Measurements from ENCODE around the gene NBPF11.
"Not testable (repeated sequence)": the region's sequence is repeated elsewhere in the genome, so short reads cannot be mapped to it uniquely, and the experiment has no call there.

The NBPF11 gene

DNA sequence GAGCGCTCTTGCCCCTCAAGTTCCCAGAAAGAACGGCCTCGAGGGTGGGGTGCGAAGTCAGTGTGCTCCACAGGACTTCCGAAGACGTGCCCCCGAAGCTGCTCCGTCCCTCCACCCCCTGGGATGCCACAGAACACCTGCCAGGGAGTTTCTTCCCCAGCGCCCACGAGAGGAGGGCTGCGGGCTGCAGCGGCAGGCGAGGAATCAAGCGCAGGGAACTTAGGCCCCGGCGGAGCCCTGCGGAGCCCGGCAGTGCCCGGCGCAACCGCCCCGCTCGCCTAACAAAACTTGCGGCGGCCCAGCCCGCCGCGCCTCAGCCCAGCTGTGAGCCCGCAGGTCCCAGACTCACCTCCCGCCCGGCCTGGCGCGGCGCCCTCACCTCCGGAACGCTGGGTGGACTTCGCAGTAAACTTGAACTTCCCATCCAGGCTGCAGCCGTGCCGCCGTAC is 686 bp downstream of the NBPF11 start:
- intact Hi-C loops (cut with DNase I), result not testable (repeated sequence)
- peak in 4 of 10 donors; percentile 12 to 81 (median 53) for DNase-seq

DNA sequence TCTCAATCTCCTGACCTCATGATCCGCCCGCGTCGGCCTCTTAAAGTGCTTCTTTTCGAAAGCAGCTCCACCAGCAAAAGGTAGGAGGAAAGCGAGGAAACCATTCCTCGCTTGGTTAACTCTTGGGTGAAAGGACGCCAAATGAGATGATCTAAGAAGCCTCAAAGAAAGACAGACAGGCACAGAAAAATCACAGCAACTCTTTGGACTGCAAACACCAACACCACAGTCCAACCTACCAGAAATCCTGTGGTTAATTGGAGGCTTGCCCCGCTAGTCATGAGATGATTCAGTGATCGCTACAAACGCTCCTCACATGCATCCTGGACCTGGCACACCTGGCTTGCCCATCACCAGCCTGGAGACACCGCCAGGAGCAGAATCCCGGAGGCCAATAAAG is 1.1 kb downstream of the NBPF11 start:
- peak in 1 of 10 donors; percentile 21 for DNase-seq
- intact Hi-C loops (cut with DNase I), result not testable (repeated sequence)

DNA sequence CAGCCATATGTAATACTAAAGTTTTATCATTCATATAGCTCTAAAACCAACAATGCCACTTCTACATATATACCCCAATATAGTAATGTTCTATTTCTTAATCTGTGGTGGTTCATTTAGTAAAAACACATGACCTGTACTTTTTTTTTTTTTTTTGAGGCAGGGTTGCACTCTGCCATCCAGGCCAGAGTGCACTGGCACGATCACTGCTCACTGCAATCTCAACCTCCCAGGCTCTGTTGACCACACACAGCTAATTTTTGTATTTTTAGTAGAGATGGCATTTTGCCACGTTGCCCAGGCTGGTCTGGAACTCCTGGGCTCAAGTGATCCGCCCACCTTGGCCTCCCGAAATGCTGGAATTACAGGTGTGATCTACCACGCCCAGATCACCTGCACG is 2.1 kb downstream of the NBPF11 start:
- intact Hi-C loops (cut with DNase I); DNase-seq: not testable (repeated sequence)

DNA sequence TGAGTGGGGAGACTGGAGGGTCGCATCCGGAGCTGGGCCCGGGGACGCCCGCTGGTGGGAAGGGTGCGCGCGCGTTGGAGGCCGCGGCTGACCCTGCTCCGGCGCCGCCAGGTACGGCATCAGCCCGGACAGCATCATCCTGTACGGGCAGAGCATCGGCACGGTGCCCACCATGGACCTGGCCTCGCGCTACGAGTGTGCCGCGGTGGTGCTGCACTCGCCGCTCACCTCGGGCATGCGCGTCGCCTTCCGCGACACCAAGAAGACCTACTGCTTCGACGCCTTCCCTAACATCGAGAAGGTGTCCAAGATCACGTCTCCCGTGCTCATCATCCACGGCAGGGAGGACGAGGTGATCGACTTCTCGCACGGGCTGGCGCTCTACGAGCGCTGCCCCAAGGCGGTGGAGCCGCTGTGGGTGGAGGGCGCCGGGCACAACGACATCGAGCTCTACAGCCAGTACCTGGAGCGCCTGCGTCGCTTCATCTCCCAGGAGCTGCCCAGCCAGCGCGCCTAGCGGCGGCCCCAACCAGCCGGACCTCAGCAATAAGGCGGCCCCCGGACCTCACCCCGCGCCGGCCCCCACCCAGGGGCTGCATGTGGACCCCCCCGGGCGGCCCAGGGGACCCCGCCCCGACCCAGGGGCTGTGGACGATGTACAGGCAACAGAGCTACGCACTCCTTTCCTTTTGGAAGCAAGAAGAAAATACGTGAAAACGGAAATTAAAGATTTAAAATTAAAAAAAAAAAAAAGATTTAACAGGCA is 2.8 kb downstream of the NBPF11 start:
- peak in 3 of 10 donors; percentile 45 to 61 (median 52) for DNase-seq
- intact Hi-C loops (cut with DNase I), result not testable (repeated sequence)

DNA sequence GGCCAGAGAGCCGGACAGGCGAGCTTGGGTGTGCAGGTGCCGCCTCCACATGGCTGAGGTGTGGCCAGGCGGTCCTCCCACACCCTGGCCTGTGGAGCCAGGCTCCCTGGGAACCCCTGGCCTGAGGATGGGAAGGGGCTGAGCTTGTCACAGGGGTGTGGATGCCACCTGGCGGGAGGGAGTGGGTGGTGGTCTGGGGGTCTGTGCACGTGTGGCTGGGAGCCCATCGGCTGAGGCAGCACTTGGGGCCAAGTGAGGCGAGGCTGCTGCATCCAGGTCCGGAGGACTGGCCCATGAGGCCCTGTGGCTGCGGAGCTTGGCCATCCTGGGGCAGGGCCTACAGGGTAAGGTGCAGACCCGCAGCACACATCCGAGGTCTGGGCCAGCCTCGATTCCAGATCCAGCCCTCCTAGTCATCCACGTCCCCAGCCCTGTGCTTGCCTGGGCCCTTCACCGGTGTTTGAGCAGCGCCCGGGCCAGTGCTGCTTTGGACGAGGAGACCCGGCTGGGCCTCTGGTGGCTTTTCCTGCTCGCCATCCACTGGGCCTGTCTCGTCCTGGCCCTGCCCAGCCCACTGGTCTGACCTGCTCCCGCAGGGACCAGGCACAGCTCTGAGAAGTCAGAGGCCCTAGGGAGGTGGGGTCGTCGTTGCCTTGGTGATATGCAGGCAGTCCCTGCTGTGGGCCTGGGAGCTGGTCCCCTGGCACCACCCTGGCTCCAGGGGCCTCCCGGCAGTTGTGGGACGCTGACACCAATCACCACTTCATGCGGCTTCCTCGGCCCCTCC is 4.8 kb downstream of the NBPF11 start:
- peak in 3 of 10 donors; percentile 32 to 67 (median 57) for DNase-seq
- intact Hi-C loops (cut with DNase I), result not testable (repeated sequence)

DNA sequence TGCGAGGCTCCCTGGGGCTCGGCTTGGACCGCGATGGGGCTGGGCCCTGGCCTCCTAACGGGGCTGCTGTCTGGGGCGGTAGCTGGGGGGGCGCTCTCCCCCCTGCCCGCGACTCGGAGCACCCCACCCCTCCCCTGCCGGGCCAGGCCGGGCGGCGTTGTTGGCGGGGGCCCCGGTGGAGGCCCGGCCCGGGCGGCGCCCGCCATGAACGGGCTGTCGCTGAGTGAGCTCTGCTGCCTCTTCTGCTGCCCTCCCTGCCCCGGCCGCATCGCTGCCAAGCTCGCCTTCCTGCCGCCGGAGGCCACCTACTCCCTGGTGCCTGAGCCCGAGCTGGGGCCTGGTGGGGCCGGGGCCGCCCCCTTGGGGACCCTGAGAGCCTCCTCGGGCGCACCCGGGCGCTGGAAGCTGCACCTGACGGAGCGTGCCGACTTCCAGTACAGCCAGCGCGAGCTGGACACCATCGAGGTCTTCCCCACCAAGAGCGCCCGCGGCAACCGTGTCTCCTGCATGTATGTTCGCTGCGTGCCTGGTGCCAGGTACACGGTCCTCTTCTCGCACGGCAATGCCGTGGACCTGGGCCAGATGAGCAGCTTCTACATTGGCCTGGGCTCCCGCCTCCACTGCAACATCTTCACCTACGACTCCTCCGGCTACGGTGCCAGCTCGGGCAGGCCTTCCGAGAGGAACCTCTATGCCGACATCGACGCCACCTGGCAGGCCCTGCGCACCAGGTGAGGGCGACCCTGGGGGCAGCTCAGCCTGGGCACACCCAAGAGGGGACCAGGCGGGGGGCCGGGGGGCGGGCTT is 5.7 kb downstream of the NBPF11 start:
- DNase-seq, result peak in 2 of 10 donors; percentile 40 to 77
- intact Hi-C loops (cut with DNase I), result not testable (repeated sequence)

DNA sequence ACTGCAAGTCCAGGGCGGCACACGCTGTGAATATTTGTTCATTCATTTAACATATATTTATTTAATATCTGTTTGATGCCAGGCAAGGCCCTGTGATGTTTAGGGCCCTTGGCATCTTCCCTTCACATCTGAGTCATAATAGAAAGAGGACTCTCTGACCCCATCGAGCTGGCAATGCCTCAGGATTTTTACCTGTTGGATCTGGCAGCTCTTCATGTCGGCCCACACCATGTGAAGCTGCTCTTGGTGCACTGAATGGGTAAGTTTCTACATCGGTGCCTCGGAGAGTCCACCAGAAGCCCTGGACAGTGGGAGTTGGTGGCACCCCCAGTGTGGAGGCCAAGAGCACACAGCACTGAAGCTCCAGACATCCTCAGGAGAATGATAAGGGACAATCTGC is 8.9 kb downstream of the NBPF11 start:
- intact Hi-C loops (cut with DNase I), result not testable (repeated sequence)
- peak in 1 of 10 donors; percentile 17 for DNase-seq

DNA sequence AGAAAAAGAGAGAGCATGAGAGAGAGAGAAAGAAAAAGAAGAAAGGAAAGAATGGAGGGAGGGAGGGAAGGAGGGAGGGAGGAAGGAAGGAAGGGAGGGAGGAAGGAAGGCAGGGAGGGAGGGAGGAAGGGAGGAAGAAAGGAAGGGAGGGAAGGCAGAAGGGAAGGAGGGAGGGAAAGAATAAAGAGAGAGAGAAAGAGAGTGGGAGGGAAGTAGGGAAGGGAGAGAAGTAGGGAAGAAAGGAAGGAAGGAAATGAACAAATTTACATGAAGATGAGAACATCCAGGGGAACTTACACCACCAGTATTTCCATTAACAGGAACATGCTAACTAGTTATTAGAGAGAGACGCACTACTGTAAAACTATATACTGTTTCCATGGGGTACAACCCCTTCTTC is 10.1 kb downstream of the NBPF11 start:
- DNase-seq; intact Hi-C loops (cut with DNase I): not testable (repeated sequence)

DNA sequence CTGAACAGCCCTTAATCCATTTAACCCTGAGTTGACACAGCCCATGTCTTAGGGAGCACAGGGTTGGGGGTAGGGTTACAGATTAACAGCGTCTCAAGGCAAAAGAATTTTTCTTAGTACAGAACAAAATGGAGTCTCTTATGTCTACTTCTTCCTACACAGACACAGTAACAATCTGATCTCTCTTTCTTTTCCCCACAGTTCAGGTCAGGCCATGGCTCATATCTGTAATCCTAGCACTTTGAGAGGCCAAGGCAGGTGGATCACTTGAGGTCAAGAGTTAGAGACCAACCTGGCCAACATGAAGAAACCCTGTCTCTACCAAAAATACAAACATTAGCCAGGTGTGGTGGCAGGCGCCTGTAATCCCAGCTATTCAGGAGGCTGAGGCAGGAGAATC is 13.5 kb downstream of the NBPF11 start:
- DNase-seq; intact Hi-C loops (cut with DNase I): not testable (repeated sequence)

DNA sequence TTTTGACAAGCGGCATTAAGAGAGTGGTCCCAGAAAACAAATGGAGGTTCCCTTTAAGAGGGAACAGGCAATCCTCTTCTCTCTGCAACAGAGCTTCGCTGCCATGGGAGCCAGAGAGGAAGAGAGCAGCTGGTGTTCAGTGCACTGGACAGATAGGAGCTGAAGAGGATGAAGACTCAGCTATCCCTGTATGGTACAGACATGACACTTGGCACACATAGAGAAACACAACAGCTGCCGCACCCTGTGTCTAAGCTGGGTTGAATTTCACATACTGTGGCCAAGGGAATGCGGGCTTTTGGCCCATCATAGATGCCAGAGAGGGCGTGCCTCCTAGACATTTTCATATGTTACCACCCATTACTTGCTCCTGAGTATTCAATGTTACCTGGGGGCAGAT is 29.7 kb downstream of the NBPF11 start:
- DNase-seq; intact Hi-C loops (cut with DNase I): not testable (repeated sequence)

DNA sequence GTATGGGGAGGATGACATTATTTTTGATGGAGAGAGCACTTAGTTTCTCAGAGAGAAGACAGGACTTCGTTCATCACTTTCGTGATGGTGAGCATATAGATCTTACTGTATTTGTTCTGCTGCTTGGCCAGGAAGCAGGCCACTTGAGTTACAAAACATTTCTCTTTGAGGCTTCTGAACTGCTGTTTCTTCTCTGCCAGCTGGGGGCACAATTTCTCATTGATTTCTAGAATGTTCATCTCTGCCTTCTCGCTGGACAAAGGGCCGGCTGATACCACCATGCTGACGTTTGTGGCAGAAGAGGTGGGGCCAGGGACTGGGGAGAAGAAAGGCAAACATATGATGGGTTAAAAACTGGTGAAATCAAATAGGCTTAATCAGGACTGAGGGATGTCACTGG is 31.7 kb downstream of the NBPF11 start:
- DNase-seq, result peak in 2 of 10 donors; percentile 8 to 24
- intact Hi-C loops (cut with DNase I), result not testable (repeated sequence)

DNA sequence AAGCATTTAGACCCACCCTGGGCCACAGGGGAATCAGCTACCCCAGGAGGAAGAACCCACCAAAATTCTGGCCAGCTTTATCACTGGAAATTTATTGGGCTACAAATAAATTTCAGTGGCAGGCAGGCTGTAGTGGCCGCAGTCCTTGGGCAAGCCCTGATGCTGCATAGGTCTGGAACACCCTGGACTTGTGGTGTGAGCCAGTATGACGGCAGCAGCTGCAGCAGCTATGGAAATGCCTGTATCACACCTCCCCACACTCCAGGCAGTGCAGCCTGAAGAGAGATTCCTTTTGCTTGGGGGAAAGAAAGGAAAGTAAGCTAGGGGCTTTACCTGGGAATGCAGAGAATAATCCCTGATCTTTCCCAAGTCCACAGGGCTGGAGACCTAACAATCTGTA is 56.3 kb downstream of the NBPF11 start:
- DNase-seq; intact Hi-C loops (cut with DNase I): not testable (repeated sequence)

DNA sequence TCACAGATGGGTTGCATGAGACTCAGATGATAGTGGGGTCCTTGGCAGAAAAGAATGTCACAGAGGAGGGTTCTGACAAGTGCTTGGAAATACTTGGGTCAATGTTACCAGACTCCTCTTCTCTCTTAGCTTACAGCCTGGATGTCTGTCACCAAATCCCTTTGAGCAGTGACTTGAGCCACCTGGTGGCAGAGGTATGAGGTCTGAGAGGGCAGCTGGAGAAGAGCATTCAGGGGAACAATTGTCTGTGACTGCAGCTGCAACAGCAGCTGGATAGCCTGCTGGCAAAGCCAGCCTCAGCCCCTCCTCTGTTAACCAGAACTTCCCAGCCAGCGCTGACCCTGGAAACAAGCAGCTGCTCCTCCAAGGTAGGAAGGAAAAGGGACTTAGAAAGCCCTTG is 65.9 kb downstream of the NBPF11 start:
- DNase-seq; intact Hi-C loops (cut with DNase I): not testable (repeated sequence)

DNA sequence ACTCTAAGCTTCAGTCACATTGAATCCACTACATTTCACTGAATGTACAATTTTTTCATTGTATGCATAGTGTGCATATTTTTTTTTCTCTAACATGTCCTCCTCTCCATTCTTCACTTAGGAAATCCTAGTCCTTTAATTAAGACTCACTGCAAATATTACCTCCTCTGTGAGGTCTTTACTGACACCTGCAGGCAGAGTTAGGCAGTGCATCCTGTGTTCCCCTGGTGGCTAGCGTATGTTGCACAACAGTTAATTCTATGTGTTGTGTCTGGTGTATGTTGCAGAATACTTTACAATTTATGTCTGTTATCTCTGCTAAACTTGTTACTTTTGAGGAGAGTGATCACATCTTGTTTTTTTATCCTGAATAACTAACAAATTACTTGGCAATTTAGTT is 70.9 kb downstream of the NBPF11 start:
- DNase-seq; intact Hi-C loops (cut with DNase I): not testable (repeated sequence)

DNA sequence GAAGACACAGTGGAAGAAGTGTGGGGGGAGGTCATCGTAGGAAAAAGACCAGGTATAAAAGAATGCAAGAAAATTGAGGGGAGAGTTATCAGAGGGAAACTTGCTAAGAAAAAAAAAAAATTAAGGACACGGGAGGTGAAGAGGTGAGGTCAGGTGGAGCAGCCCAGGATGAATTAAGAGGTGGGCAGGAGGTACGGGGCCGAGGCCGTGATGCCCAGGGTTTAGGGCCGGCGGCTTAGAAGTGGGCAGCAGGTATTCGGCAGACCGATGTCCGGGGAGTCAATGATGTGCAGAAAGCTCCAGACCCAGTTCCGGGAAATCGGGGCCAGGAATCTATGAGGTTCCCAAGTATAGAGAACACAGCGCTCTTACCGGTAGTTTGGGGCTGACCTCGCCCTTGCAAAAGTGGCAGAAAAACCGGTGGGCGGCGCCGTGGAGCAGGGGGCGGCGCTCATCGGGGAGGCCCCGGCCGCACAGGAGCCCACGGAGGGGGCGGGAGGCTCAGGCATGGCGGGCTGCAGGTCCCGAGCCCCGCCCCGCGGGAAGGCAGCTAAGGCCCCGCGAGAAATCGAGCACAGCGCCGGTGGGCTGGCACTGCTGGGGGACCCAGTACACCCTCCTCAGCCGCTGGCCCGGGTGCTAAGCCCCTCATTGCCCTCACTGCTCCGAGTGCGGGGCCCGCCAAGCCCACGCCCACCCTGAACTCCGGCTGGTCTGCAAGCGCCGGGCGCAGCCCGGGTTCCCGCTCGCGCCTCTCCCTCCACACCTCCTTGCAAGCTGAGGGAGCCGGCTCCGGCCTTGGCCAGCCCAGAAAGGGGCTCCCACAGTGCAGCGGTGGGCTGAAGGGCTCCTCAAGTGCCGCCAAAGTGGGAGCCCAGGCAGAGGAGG is 73.2 kb downstream of the NBPF11 start:
- DNase-seq; intact Hi-C loops (cut with DNase I): not testable (repeated sequence)

DNA sequence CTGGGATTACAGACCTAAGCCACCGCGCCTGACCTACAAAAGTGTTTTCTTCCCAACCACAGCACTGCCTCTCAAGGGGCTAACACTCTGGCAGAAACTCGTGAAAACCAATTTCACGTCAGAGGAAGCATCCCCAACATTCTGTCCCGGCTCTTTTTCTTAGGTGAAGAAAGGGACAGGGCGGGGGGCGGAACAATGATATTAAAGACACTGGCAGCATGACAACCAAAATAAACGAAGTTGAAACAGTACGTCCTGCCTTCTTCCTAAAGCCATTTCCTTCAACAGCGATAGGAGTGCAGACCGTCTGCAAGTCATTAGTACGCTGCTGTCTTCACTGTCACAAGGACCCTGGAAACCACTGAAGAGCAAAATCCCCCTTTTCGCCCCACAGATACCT is 74.0 kb downstream of the NBPF11 start:
- DNase-seq; intact Hi-C loops (cut with DNase I): not testable (repeated sequence)

DNA sequence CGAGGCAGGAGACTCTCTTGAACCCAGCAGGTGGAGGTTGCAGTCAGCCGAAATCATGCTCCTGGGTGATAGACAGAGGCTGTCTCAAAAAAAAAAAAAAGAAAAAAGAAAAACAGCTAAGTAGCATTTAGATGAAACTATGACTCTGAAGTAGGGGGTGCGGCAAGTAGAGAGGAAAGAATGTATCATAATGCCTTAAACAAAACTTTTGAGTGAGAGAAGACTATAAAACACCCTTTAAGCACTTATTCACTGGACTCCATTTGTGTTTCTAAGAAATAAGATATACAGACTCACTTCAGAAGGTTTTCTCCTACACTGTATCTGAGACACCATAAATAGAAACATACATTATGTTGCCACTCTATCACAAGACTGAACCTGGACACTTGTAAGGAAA is 74.6 kb downstream of the NBPF11 start:
- DNase-seq; intact Hi-C loops (cut with DNase I): not testable (repeated sequence)

DNA sequence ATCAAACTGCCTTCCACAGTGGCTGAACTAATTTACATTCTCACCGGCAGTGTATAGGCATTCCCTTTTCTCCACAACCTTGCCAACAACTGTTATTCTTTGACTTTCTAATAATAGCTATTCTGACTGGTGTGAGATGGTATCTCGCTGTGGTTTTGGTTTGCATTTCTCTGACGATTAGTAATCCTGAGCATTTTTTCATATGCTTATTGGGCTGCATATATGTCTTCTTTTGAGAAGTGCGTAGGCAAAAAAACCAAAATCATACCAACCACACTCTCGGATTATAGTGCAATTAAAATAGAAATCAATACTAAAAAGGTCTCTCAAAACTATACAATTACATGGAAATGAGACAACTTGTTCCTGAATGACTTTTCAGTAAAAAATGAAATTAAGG is 78.7 kb downstream of the NBPF11 start:
- DNase-seq; intact Hi-C loops (cut with DNase I): not testable (repeated sequence)

DNA sequence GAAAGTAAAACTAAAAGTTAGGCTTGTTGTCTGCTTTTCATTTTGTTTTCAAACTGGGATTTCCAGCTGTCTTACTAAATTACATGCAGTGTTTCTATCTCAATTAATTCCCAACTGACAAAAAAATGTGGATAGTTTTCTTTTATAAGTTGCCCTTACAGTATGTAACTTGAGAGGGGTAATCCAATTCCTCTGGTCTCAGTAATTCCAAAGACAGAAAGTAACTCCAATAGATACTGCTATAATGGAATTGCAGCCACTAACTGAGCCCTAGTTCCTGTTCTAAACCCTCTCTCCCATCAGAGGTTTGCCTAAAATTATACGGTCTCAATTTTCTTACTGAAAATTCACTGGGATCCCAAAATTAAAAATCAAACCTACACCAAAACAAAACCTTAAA is 83.5 kb downstream of the NBPF11 start:
- DNase-seq; intact Hi-C loops (cut with DNase I): not testable (repeated sequence)

DNA sequence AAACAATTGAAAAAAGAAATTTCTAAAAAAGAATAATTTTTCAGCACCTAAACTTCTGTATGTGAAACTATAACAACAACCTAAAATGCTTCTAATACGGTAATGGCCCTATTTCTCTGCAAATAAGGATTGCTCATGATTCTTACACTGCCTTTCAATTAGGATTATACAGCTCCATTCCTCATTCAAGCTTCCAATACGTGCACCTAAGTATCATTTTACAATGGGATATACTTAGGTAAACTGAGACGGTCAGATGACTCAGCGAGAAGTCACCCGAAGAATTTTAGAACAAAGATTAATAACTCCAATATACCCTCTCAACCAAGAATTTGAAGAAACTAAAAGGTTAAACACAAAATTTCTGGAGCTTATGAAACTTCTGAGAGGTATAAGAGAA is 83.9 kb downstream of the NBPF11 start:
- DNase-seq; intact Hi-C loops (cut with DNase I): not testable (repeated sequence)

All from posterior cingulate gyrus (tissue), 11 donors.